Measurements from ENCODE around the gene TOMM70.

DNA sequence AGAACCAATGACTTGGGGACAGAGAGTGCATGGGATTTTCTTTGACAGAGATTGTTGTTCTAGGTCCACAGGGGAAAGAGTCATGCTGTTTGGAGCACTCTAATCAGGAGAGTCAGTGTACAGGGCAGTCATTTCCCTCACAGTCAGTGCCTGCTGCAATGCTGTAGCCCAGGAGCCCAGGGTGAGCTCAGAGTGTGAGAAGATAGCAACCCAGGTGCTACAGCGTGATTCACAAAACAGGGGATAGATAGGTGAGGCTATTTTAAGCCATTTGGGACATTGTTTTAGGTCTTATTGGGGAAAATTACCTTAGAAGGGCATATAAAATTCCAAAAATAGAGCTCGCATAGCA, 37.7 kb upstream of the TOMM70 start:
- TF ChIP-seq, protein P1, sequence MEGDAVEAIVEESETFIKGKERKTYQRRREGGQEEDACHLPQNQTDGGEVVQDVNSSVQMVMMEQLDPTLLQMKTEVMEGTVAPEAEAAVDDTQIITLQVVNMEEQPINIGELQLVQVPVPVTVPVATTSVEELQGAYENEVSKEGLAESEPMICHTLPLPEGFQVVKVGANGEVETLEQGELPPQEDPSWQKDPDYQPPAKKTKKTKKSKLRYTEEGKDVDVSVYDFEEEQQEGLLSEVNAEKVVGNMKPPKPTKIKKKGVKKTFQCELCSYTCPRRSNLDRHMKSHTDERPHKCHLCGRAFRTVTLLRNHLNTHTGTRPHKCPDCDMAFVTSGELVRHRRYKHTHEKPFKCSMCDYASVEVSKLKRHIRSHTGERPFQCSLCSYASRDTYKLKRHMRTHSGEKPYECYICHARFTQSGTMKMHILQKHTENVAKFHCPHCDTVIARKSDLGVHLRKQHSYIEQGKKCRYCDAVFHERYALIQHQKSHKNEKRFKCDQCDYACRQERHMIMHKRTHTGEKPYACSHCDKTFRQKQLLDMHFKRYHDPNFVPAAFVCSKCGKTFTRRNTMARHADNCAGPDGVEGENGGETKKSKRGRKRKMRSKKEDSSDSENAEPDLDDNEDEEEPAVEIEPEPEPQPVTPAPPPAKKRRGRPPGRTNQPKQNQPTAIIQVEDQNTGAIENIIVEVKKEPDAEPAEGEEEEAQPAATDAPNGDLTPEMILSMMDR (IDR thresholded peaks at IDR 0.05), result no peak
- TF ChIP-seq ZNF317 (CRISPR knock-in tag; IDR thresholded peaks at IDR 0.05; ENCODE audit: borderline replicate concordance, low read depth) (no peak), SMAD4 (CRISPR knock-in tag; IDR thresholded peaks at IDR 0.05) (no peak), PRRX2 (CRISPR knock-in tag; IDR thresholded peaks at IDR 0.05) (no peak)
- TF ChIP-seq, protein P2, sequence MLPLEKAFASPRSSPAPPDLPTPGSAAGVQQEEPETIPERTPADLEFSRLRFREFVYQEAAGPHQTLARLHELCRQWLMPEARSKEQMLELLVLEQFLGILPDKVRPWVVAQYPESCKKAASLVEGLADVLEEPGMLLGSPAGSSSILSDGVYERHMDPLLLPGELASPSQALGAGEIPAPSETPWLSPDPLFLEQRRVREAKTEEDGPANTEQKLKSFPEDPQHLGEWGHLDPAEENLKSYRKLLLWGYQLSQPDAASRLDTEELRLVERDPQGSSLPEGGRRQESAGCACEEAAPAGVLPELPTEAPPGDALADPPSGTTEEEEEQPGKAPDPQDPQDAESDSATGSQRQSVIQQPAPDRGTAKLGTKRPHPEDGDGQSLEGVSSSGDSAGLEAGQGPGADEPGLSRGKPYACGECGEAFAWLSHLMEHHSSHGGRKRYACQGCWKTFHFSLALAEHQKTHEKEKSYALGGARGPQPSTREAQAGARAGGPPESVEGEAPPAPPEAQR (CRISPR knock-in tag; IDR thresholded peaks at IDR 0.05), result no peak
- TF ChIP-seq, protein P3, sequence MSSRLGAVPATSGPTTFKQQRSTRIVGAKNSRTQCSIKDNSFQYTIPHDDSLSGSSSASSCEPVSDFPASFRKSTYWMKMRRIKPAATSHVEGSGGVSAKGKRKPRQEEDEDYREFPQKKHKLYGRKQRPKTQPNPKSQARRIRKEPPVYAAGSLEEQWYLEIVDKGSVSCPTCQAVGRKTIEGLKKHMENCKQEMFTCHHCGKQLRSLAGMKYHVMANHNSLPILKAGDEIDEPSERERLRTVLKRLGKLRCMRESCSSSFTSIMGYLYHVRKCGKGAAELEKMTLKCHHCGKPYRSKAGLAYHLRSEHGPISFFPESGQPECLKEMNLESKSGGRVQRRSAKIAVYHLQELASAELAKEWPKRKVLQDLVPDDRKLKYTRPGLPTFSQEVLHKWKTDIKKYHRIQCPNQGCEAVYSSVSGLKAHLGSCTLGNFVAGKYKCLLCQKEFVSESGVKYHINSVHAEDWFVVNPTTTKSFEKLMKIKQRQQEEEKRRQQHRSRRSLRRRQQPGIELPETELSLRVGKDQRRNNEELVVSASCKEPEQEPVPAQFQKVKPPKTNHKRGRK (CRISPR knock-in tag; IDR thresholded peaks at IDR 0.05; ENCODE audit: borderline replicate concordance), result no peak
